Measurements from ENCODE around the gene PKP1.

The PKP1 gene

DNA sequence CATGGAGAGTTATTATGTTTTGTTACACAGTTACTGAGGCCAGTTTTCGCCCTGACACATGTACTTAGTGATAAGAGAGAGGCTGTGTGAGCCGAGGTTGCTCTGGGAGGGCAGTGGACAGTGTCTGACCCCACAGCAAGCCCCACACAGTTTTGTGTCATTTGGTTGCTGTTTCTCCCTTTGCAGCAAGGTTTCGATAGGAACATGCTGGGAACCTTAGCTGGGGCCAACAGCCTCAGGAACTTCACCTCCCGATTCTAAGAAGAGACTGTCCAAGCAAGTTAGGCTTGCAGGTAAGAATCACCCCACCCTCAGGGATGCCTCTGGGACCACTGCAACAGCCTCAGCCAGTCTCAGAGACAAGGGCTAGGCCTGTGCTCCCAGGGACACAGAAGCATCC lies 45.3 kb downstream of the PKP1 start:
- no peak for DNase-seq (ENCODE audit: low read depth in 2 of 2)

- no peak for DNase-seq (ENCODE audit: low read depth in 2 of 2)
These were observed 46.0 kb downstream of the PKP1 start for GRCh38 chr1:201329286-201329685.

GRCh38 chr1:201329801-201330200 lies 46.5 kb downstream of the PKP1 start:
- no peak for DNase-seq (ENCODE audit: low read depth in 2 of 2)

GRCh38 chr1:201330541-201330940 lies 47.2 kb downstream of the PKP1 start:
- no peak for DNase-seq (ENCODE audit: low read depth in 2 of 2)

DNA sequence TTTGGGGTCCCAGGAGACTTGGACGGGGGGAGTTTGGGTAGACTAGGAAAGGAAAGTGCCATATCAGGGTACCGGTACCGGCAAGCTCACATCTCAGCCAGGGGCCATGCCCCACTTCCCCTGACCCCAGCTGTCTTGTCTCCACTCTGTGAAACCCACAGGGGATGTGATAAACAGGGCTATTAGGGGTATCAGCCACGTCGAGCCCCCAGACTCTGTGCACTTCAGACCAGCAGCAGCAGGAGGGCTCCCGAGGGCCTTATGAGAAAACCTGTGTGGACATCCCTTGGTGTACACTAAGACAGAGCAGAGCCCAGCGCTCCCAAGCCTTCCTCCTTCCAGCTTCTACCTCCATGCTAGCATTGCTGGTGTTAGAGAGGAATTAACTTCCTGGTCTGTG lies 47.9 kb downstream of the PKP1 start:
- DNase-seq (ENCODE audit: low read depth in 2 of 2): no peak

- no peak for DNase-seq (ENCODE audit: low read depth in 2 of 2)
These were observed 48.7 kb downstream of the PKP1 start for GRCh38 chr1:201332021-201332420.

DNA sequence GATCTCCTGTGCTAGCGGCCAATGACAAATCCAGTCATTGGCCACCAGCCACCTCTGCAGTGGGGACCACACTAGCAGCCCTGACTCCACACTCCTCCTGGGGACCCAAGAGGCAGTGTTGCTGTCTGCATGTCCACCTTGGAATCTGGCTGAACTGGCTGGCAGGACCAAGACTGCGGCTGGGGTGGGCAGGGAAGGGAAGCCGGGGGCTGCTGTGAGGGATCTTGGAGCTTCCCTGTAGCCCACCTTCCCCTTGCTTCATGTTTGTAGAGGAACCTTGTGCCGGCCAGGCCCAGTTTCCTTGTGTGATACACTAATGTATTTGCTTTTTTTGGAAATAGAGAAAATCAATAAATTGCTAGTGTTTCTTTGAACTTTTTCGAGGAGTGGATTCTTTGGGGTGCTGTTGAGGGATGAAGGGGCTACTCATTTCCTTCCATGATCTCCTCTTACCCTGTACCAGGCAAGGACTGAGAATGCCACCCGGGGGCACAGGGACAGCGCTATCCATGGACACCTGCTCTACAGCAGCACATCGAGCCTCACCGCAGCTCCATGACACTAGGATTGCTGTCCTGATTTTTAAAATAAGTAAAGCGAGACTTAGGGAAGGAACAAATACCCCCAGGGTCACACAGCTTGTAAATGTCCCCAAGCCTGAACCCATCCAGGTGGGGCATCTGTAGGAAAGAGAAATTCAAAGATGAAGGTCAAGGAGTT lies 49.5 kb downstream of the PKP1 start:
- no peak for DNase-seq (ENCODE audit: low read depth in 2 of 2)

DNA sequence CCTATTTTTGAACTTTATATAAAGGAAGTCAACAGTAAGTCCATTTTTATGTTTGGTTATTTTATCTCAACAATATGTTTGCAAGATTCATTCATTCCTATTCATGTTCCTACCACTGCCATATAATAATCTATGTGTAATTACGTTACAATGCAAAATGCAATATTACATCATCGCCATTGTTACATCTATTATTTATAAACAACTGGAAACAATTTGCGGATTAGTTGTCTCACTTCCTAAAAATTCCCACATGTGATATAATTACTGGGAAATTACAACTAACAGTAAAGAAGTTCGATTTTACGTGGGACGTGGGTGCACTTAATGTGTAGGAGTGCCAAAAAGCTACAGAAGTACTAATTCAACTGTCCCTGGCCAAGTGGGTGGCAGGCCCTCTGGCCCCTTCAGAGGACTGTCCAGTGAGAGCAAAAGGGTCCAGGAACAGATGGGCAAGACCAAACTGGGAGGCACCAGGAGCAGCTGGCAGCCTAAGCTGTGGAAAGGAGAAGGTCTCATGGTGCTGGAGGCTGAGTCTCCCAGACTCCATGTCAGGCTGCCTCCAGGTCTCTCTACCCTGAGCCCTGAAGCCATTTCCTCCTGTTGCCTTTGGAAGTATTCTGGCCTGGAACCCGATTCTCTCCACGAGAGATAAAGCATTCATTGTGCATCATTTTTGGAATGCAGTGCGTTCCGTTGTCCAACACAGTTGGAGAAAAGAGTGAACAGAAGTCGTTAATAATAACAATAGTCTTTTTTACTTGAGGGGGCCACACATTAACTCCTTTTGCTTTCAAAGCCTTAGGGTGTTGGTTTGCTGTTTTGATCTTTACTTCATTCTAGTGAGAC lies 51.2 kb downstream of the PKP1 start:
- DNase-seq (ENCODE audit: low read depth in 2 of 2): no peak

GRCh38 chr1:201335174-201335870 lies 52.0 kb downstream of the PKP1 start:
- DNase-seq (ENCODE audit: low read depth in 2 of 2): no peak

DNA sequence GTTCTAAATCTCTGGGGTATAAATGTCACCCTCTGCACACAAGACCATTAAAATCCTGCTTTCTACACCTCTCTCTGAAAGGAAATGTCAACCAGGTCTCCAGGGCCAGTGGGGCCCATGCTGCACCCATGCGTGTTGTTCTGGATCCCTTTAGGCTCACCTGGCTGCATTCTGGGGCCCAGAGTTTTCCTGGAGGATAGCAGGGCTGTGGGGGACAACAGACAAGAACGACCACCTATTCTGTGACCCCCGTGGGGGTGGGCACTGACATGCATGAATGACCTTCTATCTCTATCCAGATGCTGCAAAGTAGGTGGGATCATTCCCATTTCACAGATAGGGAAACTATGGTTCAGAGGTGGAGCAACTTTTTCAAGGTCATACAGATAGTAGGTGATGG lies 52.6 kb downstream of the PKP1 start:
- DNase-seq (ENCODE audit: low read depth in 2 of 2): no peak

- DNase-seq (ENCODE audit: low read depth in 2 of 2): no peak
These were observed 53.6 kb downstream of the PKP1 start for GRCh38 chr1:201336711-201337450.

DNA sequence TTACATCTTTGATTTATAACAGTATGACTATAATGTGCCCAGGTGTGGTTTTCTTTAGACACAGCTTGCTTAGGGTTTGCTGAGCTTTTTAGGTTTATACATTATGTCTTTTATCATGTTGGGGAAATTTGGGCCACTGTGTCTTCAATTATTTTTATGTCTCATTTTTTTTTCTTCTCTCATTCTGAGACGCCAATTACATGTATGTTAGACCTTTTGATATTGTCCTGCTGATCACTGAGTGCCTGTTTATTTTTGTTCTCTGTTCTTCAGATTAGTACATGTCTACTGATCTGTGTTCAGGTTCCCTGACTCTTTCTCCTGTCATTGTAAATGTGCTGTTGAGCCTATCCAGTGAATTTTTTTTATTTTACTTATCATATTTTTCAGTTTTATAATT lies 58.1 kb downstream of the PKP1 start:
- DNase-seq (ENCODE audit: low read depth in 2 of 2): no peak

DNA sequence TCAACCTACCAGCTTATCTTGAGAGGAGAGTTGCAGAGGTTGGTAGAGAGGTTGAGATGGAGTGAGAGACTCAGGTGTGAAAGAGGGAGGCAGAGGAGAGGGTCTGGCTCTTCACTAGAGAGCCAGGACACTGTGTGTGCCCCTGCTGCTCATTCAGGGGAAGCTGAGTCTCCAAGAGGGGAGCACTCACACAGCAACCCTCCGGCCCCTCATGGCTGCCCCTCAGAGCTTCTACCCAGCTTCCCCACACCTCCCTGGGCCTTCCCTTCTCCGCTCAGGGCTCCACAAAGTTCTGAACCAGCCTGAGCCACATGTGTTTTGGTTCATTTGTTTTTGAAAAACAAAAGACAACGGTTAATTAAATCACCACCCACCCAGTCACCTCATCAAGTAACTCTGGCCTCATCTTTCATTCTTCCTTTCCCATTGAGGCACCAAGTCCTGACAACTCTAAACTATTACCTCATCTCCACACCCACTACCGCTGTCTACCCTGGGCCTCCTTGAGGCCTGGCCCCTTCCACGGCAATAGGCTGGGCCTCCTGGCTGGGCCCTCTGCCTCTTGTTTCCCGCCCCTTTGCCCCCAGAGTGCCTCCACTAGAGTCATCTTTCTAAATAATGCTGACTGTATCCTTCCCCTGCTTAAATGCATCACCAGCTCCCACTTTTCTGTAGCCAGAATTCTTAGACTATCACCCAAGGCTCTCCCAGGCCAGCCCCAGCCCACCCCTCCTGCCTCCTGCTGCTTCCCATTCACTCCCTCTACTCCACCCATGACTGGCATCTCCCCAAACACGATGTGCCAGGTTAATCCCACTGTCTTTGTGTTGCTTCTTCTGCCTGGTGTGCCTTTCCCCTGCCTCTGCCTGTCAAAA lies 61.1 kb downstream of the PKP1 start:
- DNase-seq (ENCODE audit: low read depth in 2 of 2): no peak

DNA sequence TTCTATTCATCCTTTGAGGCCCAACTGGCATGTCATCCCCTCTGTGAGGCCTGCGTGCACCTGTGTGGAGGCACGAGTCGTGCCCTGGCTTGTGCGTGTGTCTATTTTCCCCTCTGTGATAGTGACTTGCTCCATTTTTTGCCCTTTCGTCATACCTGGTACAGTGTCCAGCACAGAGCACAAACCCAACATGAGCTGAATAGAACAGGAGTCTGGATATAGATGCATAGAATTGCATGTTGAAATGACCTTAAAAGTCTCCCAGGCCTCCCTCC lies 61.7 kb downstream of the PKP1 start:
- DNase-seq (ENCODE audit: low read depth in 2 of 2): no peak

DNA sequence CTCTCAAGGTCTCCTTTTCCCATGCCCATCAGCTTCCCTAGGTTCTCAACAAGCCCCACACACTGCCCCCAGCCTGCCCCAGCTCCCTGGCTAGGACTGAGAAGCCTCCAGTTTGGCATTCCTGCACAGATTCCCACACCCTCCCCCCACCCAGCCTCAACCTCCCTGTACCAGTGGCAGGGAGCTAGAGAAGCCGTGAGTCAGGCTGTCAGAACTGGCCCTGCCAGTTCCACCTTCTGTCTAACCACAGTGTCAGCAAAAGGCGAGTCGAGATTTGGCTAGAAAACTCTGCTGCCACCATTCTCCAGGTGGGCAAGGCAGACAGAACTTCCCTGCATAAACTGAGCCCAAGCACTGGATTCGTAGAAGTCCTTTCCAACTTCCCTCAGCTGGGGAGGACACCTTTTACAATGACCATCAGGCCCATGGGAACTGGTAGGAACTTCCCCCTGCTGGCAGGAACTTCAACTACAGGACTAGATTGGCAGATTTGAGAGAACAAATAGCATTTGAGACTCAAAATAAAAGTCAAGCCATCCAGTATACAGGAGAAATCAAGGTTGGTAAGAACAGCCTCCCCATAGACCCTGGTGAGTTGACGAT lies 63.1 kb downstream of the PKP1 start:
- no peak for DNase-seq (ENCODE audit: low read depth in 2 of 2)

DNA sequence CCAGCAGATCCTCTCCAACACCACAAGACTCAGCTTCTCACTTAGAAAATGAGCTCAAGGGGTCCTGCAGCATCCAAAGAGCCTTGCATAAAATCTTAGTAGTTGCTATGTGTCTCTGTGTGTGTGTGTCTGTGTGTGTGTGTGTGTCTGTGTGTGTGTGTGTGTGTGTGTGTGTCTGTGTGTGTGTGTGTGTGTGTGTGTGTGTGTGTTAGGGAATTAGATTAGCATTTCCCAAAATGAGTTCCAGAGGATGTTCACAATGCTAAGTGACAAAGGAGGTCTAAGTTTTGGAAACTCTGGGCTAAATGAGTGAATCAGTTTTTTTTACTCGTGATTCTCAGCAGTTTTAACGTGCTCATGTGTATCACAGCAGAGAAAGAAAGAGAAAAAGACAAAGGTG lies 63.7 kb downstream of the PKP1 start:
- no peak for DNase-seq (ENCODE audit: low read depth in 2 of 2)

GRCh38 chr1:201347498-201348210 lies 64.3 kb downstream of the PKP1 start:
- no peak for DNase-seq (ENCODE audit: low read depth in 2 of 2)

DNA sequence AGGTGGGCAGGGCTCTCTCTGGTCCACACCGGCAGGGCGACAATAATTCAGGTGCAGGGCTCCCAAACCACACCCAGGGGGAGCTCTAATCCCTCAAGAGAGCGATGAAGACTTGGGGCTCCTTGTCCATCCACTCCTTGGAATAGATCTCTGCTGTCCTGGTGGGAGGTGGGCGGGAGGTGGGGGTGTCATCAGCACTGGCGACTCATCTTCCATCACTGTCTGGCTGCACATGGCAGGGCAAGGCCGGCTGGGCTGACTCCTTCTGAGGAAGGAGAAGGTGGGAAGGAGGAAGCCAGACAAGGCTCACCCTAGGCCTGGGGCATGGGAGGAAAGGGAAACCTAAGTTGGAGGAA lies 64.9 kb downstream of the PKP1 start:
- DNase-seq (ENCODE audit: low read depth in 2 of 2): peak in 1 of 2 donors; percentile 9

GRCh38 chr1:201349092-201349491 lies 65.8 kb downstream of the PKP1 start:
- no peak for DNase-seq (ENCODE audit: low read depth in 2 of 2)

DNA sequence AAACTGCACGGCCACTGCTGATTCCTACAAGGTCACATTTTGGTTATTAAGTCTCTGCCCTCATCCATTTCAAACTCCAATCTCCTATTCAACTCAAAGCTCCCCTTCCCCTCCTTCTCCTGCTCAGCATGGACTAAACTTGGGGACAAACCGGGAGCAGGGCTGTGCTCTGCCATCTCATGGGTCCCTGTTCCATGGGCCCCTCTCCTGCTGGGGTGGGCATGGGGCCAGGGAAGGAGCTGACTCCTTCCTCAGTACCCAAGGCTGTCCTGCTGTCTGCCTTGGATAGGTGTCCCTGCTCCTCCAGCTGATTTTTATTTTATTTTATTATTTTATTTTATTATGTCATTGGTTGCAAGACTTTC lies 67.0 kb downstream of the PKP1 start:
- DNase-seq (ENCODE audit: low read depth in 2 of 2): no peak

All from stimulated activated CD4-positive, alpha-beta T cell treated with anti-CD3 and anti-CD28 coated beads, Interleukin-1b, Interleukin-23, amount 100 ng/mL, for 4 hours (primary cell).